ENCODE results near the gene GNL1. TPM values are rescaled to one million over a fixed set of nuclear protein-coding genes. Genes with fewer than 3 reads are reported as not detected.

The GNL1 gene
- 33.0 TPM for total RNA-seq

GRCh38 chr6:30556066-30556905 lies at the start of gene GNL1:
GNL1 (minus strand) TSS chr6:30556489; CDS start chr6:30556203, 286 bp downstream.
- Histone ChIP-seq H3K36me3 (peaks cover 22 to 33% of the 10 kb centered on the region in 2 donors), H3K9me3 (no peaks in the 10 kb centered on the region), H3K4me3 (peak within 1 kb of the TSS; percentile 80 to 85), H3K27me3 (no peaks in the 10 kb centered on the region), H3K27ac (peak within 1 kb of the TSS; percentile 98 to 100), H3K4me1 (peaks cover 5 to 19% of the 10 kb centered on the region in 2 donors)
- TF ChIP-seq CTCF (IDR thresholded peaks at IDR 0.05), result no peak
- intact Hi-C loops (cut with DNase I), result loop anchor here (2.0 to 10.0 kb wide), 5 partner anchors 61 to 491 kb away; partner anchors contain the start of genes MRPS18B, POLR1H, PPP1R10 and PPP1R11
- DNase-seq (ENCODE audit: low spot score in 2 of 2), result peak; percentile 80 to 97

GRCh38 chr6:30603961-30604360 lies 47.7 kb upstream of the GNL1 start:
- no peak overlapping the region for H3K4me3 ChIP-seq
- no peak overlapping the region for H3K27ac ChIP-seq
- intact Hi-C loops (cut with DNase I), result no loop called here
- peaks cover 0 to under 1% of the 10 kb centered on the region in 2 donors for H3K4me1 ChIP-seq
- no peak for TF ChIP-seq CTCF (IDR thresholded peaks at IDR 0.05)
- H3K9me3 ChIP-seq, result no peaks in the 10 kb centered on the region
- no peaks in the 10 kb centered on the region for H3K27me3 ChIP-seq
- DNase-seq (ENCODE audit: low spot score in 2 of 2), result no peak
- H3K36me3 ChIP-seq, result peaks cover 84 to 86% of the 10 kb centered on the region in 2 donors

- no peak overlapping the region for H3K4me3 ChIP-seq
- peaks cover 65 to 67% of the 10 kb centered on the region in 2 donors for H3K36me3 ChIP-seq
- no peak for DNase-seq (ENCODE audit: low spot score in 2 of 2)
- H3K27me3 ChIP-seq, result no peaks in the 10 kb centered on the region
- no peaks in the 10 kb centered on the region for H3K4me1 ChIP-seq
- no peaks in the 10 kb centered on the region for H3K9me3 ChIP-seq
- no peak for TF ChIP-seq CTCF (IDR thresholded peaks at IDR 0.05)
- H3K27ac ChIP-seq, result no peak overlapping the region
- intact Hi-C loops (cut with DNase I), result no loop called here
Measured at GRCh38 chr6:30601815-30602641, 45.7 kb upstream of the GNL1 start.

- Histone ChIP-seq H3K27ac (no peak overlapping the region), H3K9me3 (no peaks in the 10 kb centered on the region), H3K36me3 (peaks cover 61 to 62% of the 10 kb centered on the region in 2 donors), H3K4me3 (no peak overlapping the region), H3K4me1 (no peaks in the 10 kb centered on the region), H3K27me3 (no peaks in the 10 kb centered on the region)
- DNase-seq (ENCODE audit: low spot score in 2 of 2), result no peak
- intact Hi-C loops (cut with DNase I), result no loop called here
- TF ChIP-seq CTCF (IDR thresholded peaks at IDR 0.05), result no peak
Measured at GRCh38 chr6:30601436-30601814, 45.1 kb upstream of the GNL1 start.

GRCh38 chr6:30600451-30600961 lies 44.2 kb upstream of the GNL1 start:
- H3K27me3 ChIP-seq, result no peaks in the 10 kb centered on the region
- no peaks in the 10 kb centered on the region for H3K4me1 ChIP-seq
- TF ChIP-seq CTCF (IDR thresholded peaks at IDR 0.05), result no peak
- peaks cover 52 to 53% of the 10 kb centered on the region in 2 donors for H3K36me3 ChIP-seq
- H3K4me3 ChIP-seq, result no peak overlapping the region
- no peak overlapping the region for H3K27ac ChIP-seq
- intact Hi-C loops (cut with DNase I), result no loop called here
- DNase-seq (ENCODE audit: low spot score in 2 of 2), result no peak
- H3K9me3 ChIP-seq, result no peaks in the 10 kb centered on the region
